ENCODE measurements around the gene NOTUM.

NOTUM gene

GRCh38 chr17:81944858-81945257 is 16.1 kb downstream of the NOTUM start:
- H3K4me3 Mint-ChIP-seq = no peak overlapping the region
- no peaks in the 10 kb centered on the region for H3K4me1 Mint-ChIP-seq (ENCODE audit: low read depth)
- H3K9me3 Mint-ChIP-seq = no peaks in the 10 kb centered on the region

DNA sequence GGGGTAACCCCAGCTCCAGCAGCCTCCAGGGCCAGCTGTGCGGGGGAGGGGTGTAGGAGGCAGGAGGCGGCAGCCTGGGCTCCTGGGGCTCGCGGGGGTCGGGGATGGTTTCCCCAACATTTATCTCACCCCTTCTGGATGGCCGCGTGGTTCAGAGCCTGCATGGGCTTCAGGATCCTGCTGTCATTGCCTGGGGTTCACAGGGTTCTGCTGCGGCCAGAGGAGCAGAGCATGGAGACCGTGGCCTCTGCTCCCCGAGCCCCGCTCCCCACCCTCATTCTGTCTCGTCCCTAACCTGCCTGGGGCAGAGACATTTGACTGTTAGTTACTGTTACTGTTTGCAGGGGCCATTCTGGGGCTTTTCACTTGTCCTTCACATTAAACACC is 18.8 kb downstream of the NOTUM start:
- Mint-ChIP-seq H3K4me3 (no peak overlapping the region), H3K27me3 (ENCODE audit: low read depth) (no peaks in the 10 kb centered on the region), H3K27ac (no peak overlapping the region), H3K36me3 (ENCODE audit: low read depth) (no peaks in the 10 kb centered on the region), H3K4me1 (ENCODE audit: low read depth) (peaks cover 7% of the 10 kb centered on the region), H3K9me3 (no peaks in the 10 kb centered on the region)

More at GRCh38 chr17:81944858-81945257, 16.1 kb downstream of the NOTUM start:
- no peaks in the 10 kb centered on the region for H3K27me3 Mint-ChIP-seq (ENCODE audit: low read depth)
- H3K36me3 Mint-ChIP-seq (ENCODE audit: low read depth) = no peaks in the 10 kb centered on the region
- no peak overlapping the region for H3K27ac Mint-ChIP-seq

DNA sequence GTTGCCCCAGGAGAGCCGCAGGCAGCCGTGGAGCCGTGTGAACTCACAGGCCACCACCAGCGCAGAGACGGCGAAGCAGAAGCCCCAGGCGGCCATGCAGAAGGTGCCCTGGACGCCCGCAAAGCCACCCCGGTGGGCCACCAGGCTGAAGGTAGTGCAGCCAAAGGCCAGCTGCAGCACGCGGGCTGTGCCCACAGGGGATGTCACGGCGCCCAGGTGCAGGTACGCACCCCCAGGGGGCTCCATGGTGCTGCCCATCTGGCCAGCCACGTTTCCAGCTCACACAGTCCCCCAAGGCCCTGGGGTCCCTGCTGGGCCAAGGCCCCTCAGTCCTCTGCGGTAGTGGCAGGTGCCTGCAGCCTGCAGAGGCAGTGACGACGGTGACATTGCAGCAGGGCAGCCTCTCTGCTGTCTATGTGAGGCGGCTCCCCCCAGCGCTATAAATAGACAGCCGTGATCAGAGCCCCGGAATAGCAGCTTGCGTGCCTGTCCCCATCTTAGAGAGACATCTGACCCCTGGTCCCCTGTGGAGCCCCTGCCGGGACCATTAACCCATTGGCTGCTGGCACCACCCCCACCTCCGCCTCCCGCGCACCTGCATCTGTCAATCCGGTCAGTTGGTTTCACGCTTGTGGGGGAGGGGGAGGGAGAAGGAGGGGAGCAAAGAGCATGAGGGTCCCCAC is 19.4 kb downstream of the NOTUM start:
- no peak overlapping the region for H3K4me3 Mint-ChIP-seq
- no peaks in the 10 kb centered on the region for H3K27me3 Mint-ChIP-seq (ENCODE audit: low read depth)
- peaks cover 7% of the 10 kb centered on the region for H3K4me1 Mint-ChIP-seq (ENCODE audit: low read depth)
- no peaks in the 10 kb centered on the region for H3K9me3 Mint-ChIP-seq
- H3K27ac Mint-ChIP-seq = no peak overlapping the region
- no peaks in the 10 kb centered on the region for H3K36me3 Mint-ChIP-seq (ENCODE audit: low read depth)

DNA sequence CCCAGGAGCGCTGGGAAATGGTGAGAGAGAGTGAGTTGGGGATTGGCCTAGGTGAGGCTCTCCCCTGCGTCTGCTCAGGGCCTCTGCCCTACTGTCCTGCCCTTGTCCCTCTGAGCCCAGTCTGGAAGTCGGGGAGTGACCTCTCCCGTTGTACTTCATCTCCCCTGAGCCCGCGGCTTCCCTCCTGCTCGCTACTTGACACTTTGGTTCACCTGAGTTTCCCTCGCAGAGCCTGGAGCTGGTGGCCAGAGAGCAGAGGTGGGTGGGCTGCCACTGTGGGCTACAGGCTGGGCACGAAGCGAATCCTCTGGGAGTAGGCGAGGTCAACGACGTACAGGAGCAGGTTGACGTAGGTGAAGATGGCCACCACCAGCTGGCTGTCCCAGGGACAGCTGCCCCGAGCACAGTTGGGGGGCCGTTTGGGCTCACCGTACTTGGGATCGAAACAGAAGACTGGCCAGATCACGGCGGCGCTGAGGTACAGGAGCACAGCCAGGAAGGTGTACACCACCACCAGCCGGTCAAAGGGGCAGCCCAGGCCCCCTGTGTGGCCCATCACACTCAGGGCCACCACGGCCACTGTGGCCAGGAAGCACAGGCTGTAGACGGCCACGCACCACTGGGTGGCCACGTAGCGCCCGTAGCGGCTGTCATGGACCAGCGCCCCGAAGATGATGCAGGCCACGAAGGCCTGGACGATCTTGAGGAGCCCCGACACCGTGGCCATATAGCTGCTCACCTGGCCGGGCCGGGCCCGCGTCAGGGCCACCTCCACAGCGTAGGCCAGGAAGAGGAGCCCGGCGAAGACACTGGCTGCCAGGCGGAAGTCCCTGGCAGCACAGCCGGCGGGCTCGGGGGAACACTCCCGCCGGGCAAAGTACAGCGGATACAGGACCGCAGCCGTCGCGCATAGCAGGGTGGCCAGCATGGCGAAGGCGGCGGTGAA is 20.2 kb downstream of the NOTUM start:
- Mint-ChIP-seq H3K4me3 (no peak overlapping the region), H3K27me3 (ENCODE audit: low read depth) (no peaks in the 10 kb centered on the region), H3K27ac (no peak overlapping the region), H3K9me3 (no peaks in the 10 kb centered on the region), H3K4me1 (ENCODE audit: low read depth) (peaks cover 8% of the 10 kb centered on the region), H3K36me3 (ENCODE audit: low read depth) (no peaks in the 10 kb centered on the region)

- no peaks in the 10 kb centered on the region for H3K27me3 Mint-ChIP-seq (ENCODE audit: low read depth)
- H3K4me1 Mint-ChIP-seq (ENCODE audit: low read depth) = peaks cover 11% of the 10 kb centered on the region
- H3K9me3 Mint-ChIP-seq = no peaks in the 10 kb centered on the region
- H3K4me3 Mint-ChIP-seq = no peak overlapping the region
- H3K36me3 Mint-ChIP-seq (ENCODE audit: low read depth) = no peaks in the 10 kb centered on the region
- H3K27ac Mint-ChIP-seq = no peak overlapping the region
Measured at GRCh38 chr17:81939881-81940385, 21.1 kb downstream of the NOTUM start.

- no peak overlapping the region for H3K4me3 Mint-ChIP-seq
Measured at GRCh38 chr17:81939218-81939617, 21.8 kb downstream of the NOTUM start.

GRCh38 chr17:81935709-81936084 is 25.3 kb downstream of the NOTUM start:
- peak overlapping the region; percentile 54 for H3K4me3 Mint-ChIP-seq
- no peaks in the 10 kb centered on the region for H3K9me3 Mint-ChIP-seq
- H3K27me3 Mint-ChIP-seq (ENCODE audit: low read depth) = no peaks in the 10 kb centered on the region
- peak overlapping the region; percentile 72 for H3K27ac Mint-ChIP-seq
- peaks cover 4% of the 10 kb centered on the region for H3K36me3 Mint-ChIP-seq (ENCODE audit: low read depth)
- H3K4me1 Mint-ChIP-seq (ENCODE audit: low read depth) = peaks cover 13% of the 10 kb centered on the region

More at GRCh38 chr17:81939218-81939617, 21.8 kb downstream of the NOTUM start:
- H3K36me3 Mint-ChIP-seq (ENCODE audit: low read depth) = no peaks in the 10 kb centered on the region
- H3K9me3 Mint-ChIP-seq = no peaks in the 10 kb centered on the region
- H3K27ac Mint-ChIP-seq = no peak overlapping the region
- H3K4me1 Mint-ChIP-seq (ENCODE audit: low read depth) = peaks cover 11% of the 10 kb centered on the region
- H3K27me3 Mint-ChIP-seq (ENCODE audit: low read depth) = no peaks in the 10 kb centered on the region

GRCh38 chr17:81934850-81935708 is 25.9 kb downstream of the NOTUM start:
- no peaks in the 10 kb centered on the region for H3K27me3 Mint-ChIP-seq (ENCODE audit: low read depth)
- no peak overlapping the region for H3K27ac Mint-ChIP-seq
- H3K4me3 Mint-ChIP-seq = no peak overlapping the region
- no peaks in the 10 kb centered on the region for H3K9me3 Mint-ChIP-seq
- H3K4me1 Mint-ChIP-seq (ENCODE audit: low read depth) = peaks cover 13% of the 10 kb centered on the region
- peaks cover 4% of the 10 kb centered on the region for H3K36me3 Mint-ChIP-seq (ENCODE audit: low read depth)

DNA sequence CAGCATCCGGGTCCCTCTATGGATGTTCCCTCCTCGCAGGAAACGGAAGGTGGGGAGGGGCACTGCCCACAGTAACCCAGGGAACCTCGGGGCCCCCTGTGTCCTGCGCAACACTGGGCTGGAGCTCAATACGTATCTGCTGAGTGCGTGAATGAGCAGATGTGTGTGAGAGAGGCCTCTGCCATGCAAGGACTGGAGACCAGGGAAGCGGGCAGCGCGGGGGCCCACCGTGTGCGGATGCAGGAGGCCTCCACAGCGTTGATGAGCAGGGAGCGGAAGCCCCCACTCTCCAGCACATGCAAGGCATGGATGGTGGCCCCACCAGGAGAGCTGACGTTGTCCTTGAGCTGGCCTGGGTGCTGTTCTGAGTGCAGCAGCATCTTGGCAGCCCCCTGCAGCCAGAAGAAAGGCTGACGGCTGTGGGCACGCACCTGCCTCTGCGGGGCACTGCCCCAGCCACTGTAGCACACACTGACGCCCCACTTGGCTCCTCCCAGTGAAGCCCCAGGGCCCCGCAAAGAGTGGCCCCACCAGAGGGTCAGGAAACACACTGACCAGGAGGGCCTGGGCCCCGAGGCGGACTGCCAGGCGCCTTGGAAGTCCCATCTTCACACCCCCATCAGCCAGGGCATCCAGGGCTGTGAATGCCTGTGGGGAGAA is 26.8 kb downstream of the NOTUM start:
- H3K4me3 Mint-ChIP-seq = peak overlapping the region; percentile 31
- H3K4me1 Mint-ChIP-seq (ENCODE audit: low read depth) = peaks cover 13% of the 10 kb centered on the region
- no peaks in the 10 kb centered on the region for H3K9me3 Mint-ChIP-seq
- no peaks in the 10 kb centered on the region for H3K27me3 Mint-ChIP-seq (ENCODE audit: low read depth)
- peaks cover 4% of the 10 kb centered on the region for H3K36me3 Mint-ChIP-seq (ENCODE audit: low read depth)
- no peak overlapping the region for H3K27ac Mint-ChIP-seq

DNA sequence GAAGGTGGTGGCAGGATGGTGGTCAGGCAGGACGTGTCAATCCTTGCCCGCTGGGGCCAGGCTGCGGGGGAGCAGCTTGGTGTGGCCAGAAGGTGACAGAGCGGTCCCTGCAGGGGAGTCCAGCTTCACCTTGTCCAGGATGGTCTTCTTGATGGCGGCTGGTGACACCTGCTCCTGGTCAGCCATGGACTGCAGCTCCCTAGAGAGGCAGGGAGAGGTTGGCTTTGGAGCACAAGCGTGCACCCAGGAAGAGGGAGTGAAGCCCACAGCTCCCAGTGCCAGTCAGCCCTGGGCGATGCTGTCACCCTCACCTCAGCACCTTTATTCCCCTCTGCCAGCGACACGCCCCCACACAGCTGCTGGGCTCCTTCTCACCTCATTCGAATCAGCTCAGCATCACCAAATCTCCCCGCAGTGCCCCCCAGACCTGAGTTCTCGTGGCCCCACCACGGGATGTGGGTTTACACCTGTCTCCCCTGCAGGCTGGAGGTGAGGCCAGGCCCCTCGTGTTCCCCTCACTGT is 27.7 kb downstream of the NOTUM start:
- Mint-ChIP-seq H3K36me3 (ENCODE audit: low read depth) (peaks cover 4% of the 10 kb centered on the region), H3K9me3 (no peaks in the 10 kb centered on the region), H3K27ac (no peak overlapping the region), H3K4me1 (ENCODE audit: low read depth) (peaks cover 12% of the 10 kb centered on the region), H3K27me3 (ENCODE audit: low read depth) (no peaks in the 10 kb centered on the region), H3K4me3 (no peak overlapping the region)

DNA sequence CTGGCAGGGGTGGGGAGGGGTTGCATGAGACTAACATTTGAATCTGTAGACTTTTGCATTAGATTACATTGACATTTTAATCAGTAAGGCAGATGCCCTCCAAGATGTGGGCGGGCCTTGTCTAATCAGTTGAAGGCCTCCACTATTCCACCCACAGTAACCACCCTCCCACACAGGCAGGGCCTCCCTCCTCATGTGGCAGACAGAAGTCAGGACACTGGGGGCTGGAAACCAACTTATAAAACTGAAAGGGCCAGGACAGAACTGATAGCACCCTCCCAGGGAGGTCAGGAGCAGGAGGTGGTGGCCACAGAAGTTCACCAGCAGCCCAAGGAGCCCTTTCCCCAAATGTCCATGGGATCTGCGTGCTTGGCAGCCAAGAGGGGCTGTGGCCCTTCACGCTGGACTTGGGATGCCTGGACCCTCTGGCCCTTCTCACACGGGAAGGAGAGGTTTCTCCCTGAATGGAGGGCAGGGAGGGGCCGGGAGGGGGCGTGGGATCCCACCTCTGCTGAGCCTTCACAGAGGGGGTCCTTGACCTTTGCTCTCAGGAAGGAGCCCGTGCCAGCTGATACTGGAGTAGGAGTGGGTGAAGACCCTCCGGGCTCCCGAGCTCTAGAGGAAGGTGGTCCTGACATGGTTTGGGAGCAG is 28.5 kb downstream of the NOTUM start:
- Mint-ChIP-seq H3K4me3 (no peak overlapping the region), H3K27me3 (ENCODE audit: low read depth) (no peaks in the 10 kb centered on the region), H3K27ac (no peak overlapping the region), H3K4me1 (ENCODE audit: low read depth) (peaks cover 7% of the 10 kb centered on the region), H3K9me3 (no peaks in the 10 kb centered on the region), H3K36me3 (ENCODE audit: low read depth) (peaks cover 4% of the 10 kb centered on the region)

DNA sequence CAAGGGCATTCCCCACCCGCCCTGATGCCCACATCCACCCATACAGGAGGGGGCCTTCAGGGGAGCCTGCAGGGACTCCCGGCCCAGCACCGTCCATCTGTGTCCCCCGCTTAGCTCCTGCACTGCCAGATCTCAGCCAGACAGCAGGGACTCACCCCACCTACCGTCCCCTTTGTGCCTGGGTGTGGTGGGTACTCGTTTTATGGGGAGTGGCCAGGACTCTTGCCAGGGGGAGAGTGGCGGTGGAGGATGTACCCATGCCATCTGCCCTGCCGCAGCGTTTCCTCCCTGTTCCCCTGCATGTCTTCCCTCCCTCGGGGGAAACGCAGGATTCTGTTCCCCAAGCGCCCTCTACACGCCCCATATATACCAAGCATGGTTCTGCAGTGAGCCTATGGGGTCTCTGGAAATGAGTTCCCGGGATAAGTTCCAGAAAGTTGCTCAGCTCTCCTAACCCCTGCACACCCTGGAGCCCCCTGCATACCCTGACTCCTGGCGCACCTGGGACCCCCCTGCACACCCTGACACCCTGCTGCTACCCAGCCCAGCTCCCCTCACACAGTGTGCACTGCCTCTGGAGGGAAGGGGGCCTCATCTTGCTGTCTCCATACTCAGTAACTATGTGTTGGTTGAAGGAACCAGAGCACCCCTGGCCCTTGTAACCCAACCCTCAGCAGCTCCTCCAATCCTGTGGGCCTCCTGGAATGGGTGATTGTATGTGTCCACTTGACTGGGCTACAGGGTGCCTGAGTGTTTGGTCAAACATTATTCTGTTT is 29.2 kb downstream of the NOTUM start:
- Mint-ChIP-seq H3K9me3 (no peaks in the 10 kb centered on the region), H3K27ac (no peak overlapping the region), H3K36me3 (ENCODE audit: low read depth) (peaks cover 4% of the 10 kb centered on the region), H3K4me1 (ENCODE audit: low read depth) (peaks cover 7% of the 10 kb centered on the region), H3K4me3 (no peak overlapping the region), H3K27me3 (ENCODE audit: low read depth) (no peaks in the 10 kb centered on the region)

GRCh38 chr17:81931189-81931556 is 29.8 kb downstream of the NOTUM start:
- Mint-ChIP-seq H3K9me3 (no peaks in the 10 kb centered on the region), H3K4me1 (ENCODE audit: low read depth) (peaks cover 11% of the 10 kb centered on the region), H3K36me3 (ENCODE audit: low read depth) (peaks cover 4% of the 10 kb centered on the region), H3K4me3 (peak overlapping the region; percentile 5), H3K27ac (peak overlapping the region; percentile 22), H3K27me3 (ENCODE audit: low read depth) (no peaks in the 10 kb centered on the region)
